HepG2 (cell line): ENCODE measurements around the gene RB1. TPM values are rescaled to one million over a fixed set of nuclear protein-coding genes. Genes with fewer than 3 reads are reported as not detected.

Source experiments
- EED ChIP-seq: sonication (generic); formaldehyde crosslinking; IDR thresholded peaks from 2 replicates; pipeline ENCODE4 v1.5.0; 2020; ENCODE audit warnings: mild to moderate bottlenecking, missing genetic modification reagents
- GATA4 ChIP-seq: sonication (generic); IDR thresholded peaks from 2 replicates; pipeline ENCODE4 v1.6.1; 2016; ENCODE audit warnings: antibody characterized with exemption, low read depth, borderline replicate concordance
- GFI1 ChIP-seq: sonication (generic); formaldehyde crosslinking; IDR thresholded peaks from 2 replicates; pipeline ENCODE4 v1.5.0; 2020; ENCODE audit warnings: missing genetic modification reagents, mild to moderate bottlenecking, borderline replicate concordance
- ISL2 ChIP-seq: sonication (generic); formaldehyde crosslinking; IDR thresholded peaks from 2 replicates; pipeline ENCODE4 v1.5.0; 2020; ENCODE audit warnings: missing genetic modification reagents
- JDP2 ChIP-seq: sonication (generic); formaldehyde crosslinking; IDR thresholded peaks from 2 replicates; pipeline ENCODE4 v1.8.1; 2022; ENCODE audit warnings: missing genetic modification reagents, borderline replicate concordance
- KAT8 ChIP-seq: IDR thresholded peaks from 2 replicates; pipeline ENCODE4 v1.6.1; 2016; ENCODE audit warnings: missing genetic modification reagents, missing compliant biosample characterization
- MEIS1 ChIP-seq: sonication (generic); formaldehyde crosslinking; IDR thresholded peaks from 2 replicates; pipeline ENCODE4 v1.9.0; 2021; ENCODE audit warnings: mild to moderate bottlenecking, missing genetic modification reagents, moderate library complexity, borderline replicate concordance
- MTF2 ChIP-seq: sonication (generic); formaldehyde crosslinking; IDR thresholded peaks from 2 replicates; pipeline ENCODE4 v1.5.0; 2020; ENCODE audit warnings: missing genetic modification reagents, borderline replicate concordance
- NRL ChIP-seq: sonication (generic); formaldehyde crosslinking; IDR thresholded peaks from 2 replicates; pipeline ENCODE4 v1.5.0; 2020; ENCODE audit warnings: missing genetic modification reagents, mild to moderate bottlenecking, moderate library complexity, borderline replicate concordance
- RBM39 ChIP-seq: fragments of 200-400 bp; formaldehyde crosslinking; IDR thresholded peaks from one replicate; pipeline ENCODE4 v1.6.1; 2018; ENCODE audit warnings: antibody characterized with exemption, mild to moderate bottlenecking, low read depth, low read length; ENCODE audit not compliant: poor library complexity, severe bottlenecking
- SP4 ChIP-seq: sonication (generic); formaldehyde crosslinking; IDR thresholded peaks from 2 replicates; pipeline ENCODE4 v1.8.1; 2023; ENCODE audit warnings: mild to moderate bottlenecking, missing genetic modification reagents
- TCF7L2 ChIP-seq: IDR thresholded peaks from 2 replicates; pipeline ENCODE4 v1.6.1; 2011; ENCODE audit warnings: mild to moderate bottlenecking, low read depth, low read length, moderate library complexity
- TRIM22 ChIP-seq: fragments of 450-650 bp; IDR thresholded peaks from 2 replicates; pipeline ENCODE4 v1.6.1; 2017
- ZBTB8A ChIP-seq: sonication (generic); formaldehyde crosslinking; IDR thresholded peaks from 2 replicates; pipeline ENCODE4 v1.4.0; 2020; ENCODE audit warnings: mild to moderate bottlenecking, low read depth, missing genetic modification reagents, borderline replicate concordance
- ZNF317 ChIP-seq: sonication (generic); formaldehyde crosslinking; IDR thresholded peaks from 2 replicates; pipeline ENCODE4 v1.5.0; 2020; ENCODE audit warnings: mild to moderate bottlenecking, missing genetic modification reagents
- ZNF674 ChIP-seq: sonication (generic); formaldehyde crosslinking; IDR thresholded peaks from 2 replicates; pipeline ENCODE4 v1.5.0; 2020; ENCODE audit warnings: low read depth, mild to moderate bottlenecking, missing genetic modification reagents
- polyA plus RNA-seq, 8 experiments: library from polyadenylated mRNA; depleted of rRNA in 3 of 8; stranded (reverse) in 7 of 8; unstranded in 1 of 8; fragments of >200 nt; fragmentation: Illumina TruSeq in 4 of 8; extraction: Trizol in 4 of 8; gene quantifications; 2 replicates each; pipeline versions ENCODE4 v1.2.1 to v1.2.3, GENCODE V29; 2011 to 2016; ENCODE audit warnings: low read depth in 4 of 8, missing spikeins in 1 of 8, mixed read lengths in 1 of 8; ENCODE audit not compliant: insufficient read depth in 1 of 8
- total RNA-seq, 5 experiments: library from RNA; depleted of rRNA; stranded (reverse); fragments of >200 nt; fragmentation: Illumina TruSeq; extraction: Trizol; gene quantifications; 2 replicates each; pipeline ENCODE4 v1.2.3, GENCODE V29; 2016; ENCODE audit warnings: low read depth in 1 of 5
- TF ChIP-seq, protein P1 (sequence below): sonication (generic); formaldehyde crosslinking; IDR thresholded peaks from 2 replicates; pipeline ENCODE4 v1.4.0; 2020; ENCODE audit warnings: missing genetic modification reagents
- TF ChIP-seq, protein P2 (sequence below): sonication (generic); formaldehyde crosslinking; IDR thresholded peaks from 2 replicates; pipeline ENCODE4 v1.5.0; 2020; ENCODE audit warnings: mild to moderate bottlenecking, missing genetic modification reagents
- TF ChIP-seq, protein P3 (sequence below): sonication (generic); formaldehyde crosslinking; IDR thresholded peaks from 2 replicates; pipeline ENCODE4 v1.4.0; 2020; ENCODE audit warnings: missing genetic modification reagents

RB1 gene
- total and polyA plus RNA-seq, 2 of the 13 experiments (the other 11 are each of a cell fraction or from before 2014, with no cell fraction given), result 15.6 to 23.7 TPM

- TF ChIP-seq, protein P1, sequence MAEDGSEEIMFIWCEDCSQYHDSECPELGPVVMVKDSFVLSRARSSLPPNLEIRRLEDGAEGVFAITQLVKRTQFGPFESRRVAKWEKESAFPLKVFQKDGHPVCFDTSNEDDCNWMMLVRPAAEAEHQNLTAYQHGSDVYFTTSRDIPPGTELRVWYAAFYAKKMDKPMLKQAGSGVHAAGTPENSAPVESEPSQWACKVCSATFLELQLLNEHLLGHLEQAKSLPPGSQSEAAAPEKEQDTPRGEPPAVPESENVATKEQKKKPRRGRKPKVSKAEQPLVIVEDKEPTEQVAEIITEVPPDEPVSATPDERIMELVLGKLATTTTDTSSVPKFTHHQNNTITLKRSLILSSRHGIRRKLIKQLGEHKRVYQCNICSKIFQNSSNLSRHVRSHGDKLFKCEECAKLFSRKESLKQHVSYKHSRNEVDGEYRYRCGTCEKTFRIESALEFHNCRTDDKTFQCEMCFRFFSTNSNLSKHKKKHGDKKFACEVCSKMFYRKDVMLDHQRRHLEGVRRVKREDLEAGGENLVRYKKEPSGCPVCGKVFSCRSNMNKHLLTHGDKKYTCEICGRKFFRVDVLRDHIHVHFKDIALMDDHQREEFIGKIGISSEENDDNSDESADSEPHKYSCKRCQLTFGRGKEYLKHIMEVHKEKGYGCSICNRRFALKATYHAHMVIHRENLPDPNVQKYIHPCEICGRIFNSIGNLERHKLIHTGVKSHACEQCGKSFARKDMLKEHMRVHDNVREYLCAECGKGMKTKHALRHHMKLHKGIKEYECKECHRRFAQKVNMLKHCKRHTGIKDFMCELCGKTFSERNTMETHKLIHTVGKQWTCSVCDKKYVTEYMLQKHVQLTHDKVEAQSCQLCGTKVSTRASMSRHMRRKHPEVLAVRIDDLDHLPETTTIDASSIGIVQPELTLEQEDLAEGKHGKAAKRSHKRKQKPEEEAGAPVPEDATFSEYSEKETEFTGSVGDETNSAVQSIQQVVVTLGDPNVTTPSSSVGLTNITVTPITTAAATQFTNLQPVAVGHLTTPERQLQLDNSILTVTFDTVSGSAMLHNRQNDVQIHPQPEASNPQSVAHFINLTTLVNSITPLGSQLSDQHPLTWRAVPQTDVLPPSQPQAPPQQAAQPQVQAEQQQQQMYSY (CRISPR knock-in tag), result no peak
- TF ChIP-seq EED (CRISPR knock-in tag) (no peak), TCF7L2 (no peak), GFI1 (CRISPR knock-in tag) (no peak; the same call in 1 of the 2 replicates), GATA4 (peak; percentile 35; the same call in 1 of the 2 replicates), MTF2 (CRISPR knock-in tag) (no peak), SP4 (CRISPR knock-in tag) (peak; percentile 51; the same call in 1 of the 2 replicates), RBM39 (no peak), ZBTB8A (CRISPR knock-in tag) (0 out of 2 replicates have a peak, but pooled peaks have one; percentile 55), TRIM22 (no peak), MEIS1 (CRISPR knock-in tag) (no peak), ZNF674 (CRISPR knock-in tag) (no peak), ZNF317 (CRISPR knock-in tag) (no peak), ISL2 (CRISPR knock-in tag) (peak; percentile 54; the same call in 1 of the 2 replicates), NRL (peak; percentile 29; the same call in 1 of the 2 replicates), JDP2 (CRISPR knock-in tag) (no peak), KAT8 (CRISPR knock-in tag) (peak; percentile 82)
- TF ChIP-seq, protein P2, sequence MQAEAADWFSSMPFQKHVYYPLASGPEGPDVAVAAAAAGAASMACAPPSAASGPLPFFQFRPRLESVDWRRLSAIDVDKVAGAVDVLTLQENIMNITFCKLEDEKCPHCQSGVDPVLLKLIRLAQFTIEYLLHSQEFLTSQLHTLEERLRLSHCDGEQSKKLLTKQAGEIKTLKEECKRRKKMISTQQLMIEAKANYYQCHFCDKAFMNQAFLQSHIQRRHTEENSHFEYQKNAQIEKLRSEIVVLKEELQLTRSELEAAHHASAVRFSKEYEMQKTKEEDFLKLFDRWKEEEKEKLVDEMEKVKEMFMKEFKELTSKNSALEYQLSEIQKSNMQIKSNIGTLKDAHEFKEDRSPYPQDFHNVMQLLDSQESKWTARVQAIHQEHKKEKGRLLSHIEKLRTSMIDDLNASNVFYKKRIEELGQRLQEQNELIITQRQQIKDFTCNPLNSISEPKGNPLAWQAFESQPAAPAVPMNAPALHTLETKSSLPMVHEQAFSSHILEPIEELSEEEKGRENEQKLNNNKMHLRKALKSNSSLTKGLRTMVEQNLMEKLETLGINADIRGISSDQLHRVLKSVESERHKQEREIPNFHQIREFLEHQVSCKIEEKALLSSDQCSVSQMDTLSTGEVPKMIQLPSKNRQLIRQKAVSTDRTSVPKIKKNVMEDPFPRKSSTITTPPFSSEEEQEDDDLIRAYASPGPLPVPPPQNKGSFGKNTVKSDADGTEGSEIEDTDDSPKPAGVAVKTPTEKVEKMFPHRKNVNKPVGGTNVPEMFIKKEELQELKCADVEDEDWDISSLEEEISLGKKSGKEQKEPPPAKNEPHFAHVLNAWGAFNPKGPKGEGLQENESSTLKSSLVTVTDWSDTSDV, result no peak
- TF ChIP-seq, protein P3, sequence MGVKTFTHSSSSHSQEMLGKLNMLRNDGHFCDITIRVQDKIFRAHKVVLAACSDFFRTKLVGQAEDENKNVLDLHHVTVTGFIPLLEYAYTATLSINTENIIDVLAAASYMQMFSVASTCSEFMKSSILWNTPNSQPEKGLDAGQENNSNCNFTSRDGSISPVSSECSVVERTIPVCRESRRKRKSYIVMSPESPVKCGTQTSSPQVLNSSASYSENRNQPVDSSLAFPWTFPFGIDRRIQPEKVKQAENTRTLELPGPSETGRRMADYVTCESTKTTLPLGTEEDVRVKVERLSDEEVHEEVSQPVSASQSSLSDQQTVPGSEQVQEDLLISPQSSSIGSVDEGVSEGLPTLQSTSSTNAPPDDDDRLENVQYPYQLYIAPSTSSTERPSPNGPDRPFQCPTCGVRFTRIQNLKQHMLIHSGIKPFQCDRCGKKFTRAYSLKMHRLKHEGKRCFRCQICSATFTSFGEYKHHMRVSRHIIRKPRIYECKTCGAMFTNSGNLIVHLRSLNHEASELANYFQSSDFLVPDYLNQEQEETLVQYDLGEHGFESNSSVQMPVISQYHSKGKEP (CRISPR knock-in tag), result no peak
Measured at GRCh38 chr13:48303359-48304142, at the start of gene RB1 (continued).
